H1 (cell line): ENCODE results near the gene YEATS2. TPM values are rescaled to one million over a fixed set of nuclear protein-coding genes. Genes with fewer than 3 reads are reported as not detected.

Source experiments
- CTCF ChIA-PET: fragments of 300-600 bp; sonication (Branson Sonifier 250); formaldehyde crosslinking; loops from one replicate; lab custom pipeline; 2021; ENCODE audit not compliant: partially characterized antibody; lab: Charles Lee
- POLR2A ChIA-PET: fragments of 300-600 bp; sonication (Branson Sonifier 250); formaldehyde crosslinking; loops from one replicate; lab custom pipeline; 2021; ENCODE audit warnings: inconsistent platforms; ENCODE audit not compliant: partially characterized antibody; lab: Charles Lee
- DNase-seq, 2 experiments: peaks; one replicate each; pipeline versions ENCODE4 v3.0.0 to v3.0.0-alpha.2; 2010 to 2022; ENCODE audit warnings: low spot score in 2 of 2, low read depth in 1 of 2, mixed read lengths in 1 of 2
- FAIRE-seq: peaks from 2 replicates; lab custom pipeline; 2011; peaks lifted over from hg19 to GRCh38; lab: Jason Lieb, UNC
- H2AFZ ChIP-seq: 2 replicates; pipeline ENCODE4 v1.8.1; 2012; ENCODE audit warnings: low read length, inconsistent platforms
- H2AK5ac ChIP-seq: 2 replicates; pipeline ENCODE4 v1.6.1; 2013; ENCODE audit warnings: low read depth, low read length
- H2BK120ac ChIP-seq: replicated peaks from 2 replicates; pipeline ENCODE3; 2013; ENCODE audit warnings: low read depth, low read length, inconsistent platforms
- H2BK12ac ChIP-seq: 2 replicates; pipeline ENCODE4 v1.6.1; 2013; ENCODE audit warnings: low read depth, low read length
- H2BK15ac ChIP-seq: 2 replicates; pipeline ENCODE4 v1.6.1; 2013; ENCODE audit warnings: low read length
- H2BK20ac ChIP-seq: 2 replicates; pipeline ENCODE4 v1.6.1; 2013; ENCODE audit warnings: low read length
- H2BK5ac ChIP-seq: 2 replicates; pipeline ENCODE4 v1.6.1; 2013; ENCODE audit warnings: low read depth, low read length
- H3K14ac ChIP-seq: 2 replicates; pipeline ENCODE4 v1.6.1; 2013; ENCODE audit warnings: inconsistent platforms; ENCODE audit not compliant: insufficient read length
- H3K18ac ChIP-seq: 2 replicates; pipeline ENCODE4 v1.6.1; 2013; ENCODE audit warnings: low read length; ENCODE audit errors: extremely low read depth
- H3K23ac ChIP-seq: 2 replicates; pipeline ENCODE4 v1.6.1; 2013; ENCODE audit warnings: inconsistent platforms; ENCODE audit not compliant: insufficient read length
- H3K23me2 ChIP-seq: 2 replicates; pipeline ENCODE4 v1.6.1; 2013; ENCODE audit warnings: low read depth, low read length
- H3K27ac ChIP-seq: 2 replicates; pipeline ENCODE4 v1.6.1; 2011; ENCODE audit warnings: low read depth, low read length, inconsistent platforms
- H3K27me3 ChIP-seq, 4 experiments: replicated peaks in 1 of 4; 1 replicate in 1 of 4; 2 replicates in 3 of 4; pipeline versions ENCODE4 v1.6.1 to v1.8.1; 2011 to 2013; ENCODE audit warnings: low read length in 3 of 4, mild to moderate bottlenecking in 3 of 4, inconsistent platforms in 2 of 4, mixed read lengths in 2 of 4, moderate library complexity in 1 of 4; ENCODE audit not compliant: control insufficient read depth in 3 of 4, insufficient read depth in 3 of 4; ENCODE audit errors: extremely low read depth in 1 of 4
- H3K36me3 ChIP-seq, 4 experiments: 2 replicates each; pipeline versions ENCODE4 v1.6.1 to v1.8.1; 2011 to 2013; ENCODE audit warnings: mild to moderate bottlenecking in 4 of 4, low read length in 3 of 4, moderate library complexity in 2 of 4, control low read depth in 1 of 4, inconsistent platforms in 1 of 4; ENCODE audit not compliant: insufficient read depth in 4 of 4, control insufficient read depth in 2 of 4
- H3K4ac ChIP-seq: replicated peaks from 2 replicates; pipeline ENCODE3; 2013; ENCODE audit warnings: low read length, low read depth, mixed read lengths, inconsistent platforms; ENCODE audit not compliant: insufficient read length
- H3K4me1 ChIP-seq, 4 experiments: replicated peaks in 1 of 4; 1 replicate in 1 of 4; 2 replicates in 3 of 4; pipeline versions ENCODE4 v1.6.1 to v1.8.1; 2011 to 2013; ENCODE audit warnings: low read length in 3 of 4, inconsistent platforms in 2 of 4, mixed read lengths in 1 of 4; ENCODE audit not compliant: insufficient read depth in 4 of 4, control insufficient read depth in 3 of 4
- H3K4me2 ChIP-seq, 2 experiments: 2 replicates each; pipeline versions ENCODE4 v1.6.1 to v1.8.1; 2011 to 2013; ENCODE audit warnings: low read depth in 2 of 2, low read length in 2 of 2, control low read depth in 1 of 2, inconsistent platforms in 1 of 2, mild to moderate bottlenecking in 1 of 2; ENCODE audit not compliant: insufficient read depth in 1 of 2
- H3K4me3 ChIP-seq, 4 experiments: fragments of 200-600, 300-600 bp in 1 of 4; sonication (generic), shearing (Covaris generic), sonication (Bioruptor Twin) in 1 of 4; 2 replicates each; pipeline versions ENCODE4 v1.5.1 to v1.8.1; 2011 to 2016; ENCODE audit warnings: low read length in 4 of 4, low read depth in 3 of 4, control low read depth in 2 of 4, inconsistent platforms in 2 of 4, mild to moderate bottlenecking in 2 of 4, mixed read lengths in 1 of 4, moderate library complexity in 1 of 4; ENCODE audit not compliant: insufficient read depth in 2 of 4; ENCODE audit errors: extremely low read depth in 1 of 4
- H3K56ac ChIP-seq: replicated peaks from 2 replicates; pipeline ENCODE3; 2013; ENCODE audit warnings: low read depth, mild to moderate bottlenecking, mixed read lengths, low read length, inconsistent platforms; ENCODE audit not compliant: insufficient read length
- H3K79me1 ChIP-seq: 2 replicates; pipeline ENCODE4 v1.6.1; 2013; ENCODE audit warnings: low read depth, low read length, control low read depth
- H3K79me2 ChIP-seq, 2 experiments: 2 replicates each; pipeline versions ENCODE4 v1.6.1 to v1.8.1; 2012 to 2013; ENCODE audit warnings: low read length in 2 of 2, mild to moderate bottlenecking in 2 of 2, inconsistent platforms in 1 of 2; ENCODE audit not compliant: insufficient read depth in 2 of 2, control insufficient read depth in 1 of 2
- H3K9ac ChIP-seq, 4 experiments: replicated peaks in 1 of 4; 1 replicate in 1 of 4; 2 replicates in 3 of 4; pipeline versions ENCODE4 v1.6.1 to v1.8.1; 2011 to 2013; ENCODE audit warnings: low read depth in 3 of 4, low read length in 3 of 4, control low read depth in 2 of 4, mild to moderate bottlenecking in 2 of 4, moderate library complexity in 2 of 4, inconsistent platforms in 1 of 4; ENCODE audit errors: extremely low read depth in 1 of 4
- H3K9me3 ChIP-seq, 2 experiments: 2 replicates each; pipeline versions ENCODE4 v1.6.1 to v1.8.1; 2012 to 2013; ENCODE audit warnings: mild to moderate bottlenecking in 2 of 2, moderate library complexity in 2 of 2, control low read depth in 1 of 2, inconsistent platforms in 1 of 2, low read depth in 1 of 2, low read length in 1 of 2, mixed read lengths in 1 of 2; ENCODE audit not compliant: insufficient read depth in 2 of 2
- H4K20me1 ChIP-seq, 2 experiments: replicated peaks in 1 of 2; 2 replicates each; pipeline versions ENCODE3 to v1.8.1; 2011 to 2013; ENCODE audit warnings: inconsistent platforms in 2 of 2, low read length in 2 of 2, mild to moderate bottlenecking in 1 of 2; ENCODE audit not compliant: insufficient read depth in 2 of 2, control insufficient read depth in 1 of 2
- H4K5ac ChIP-seq: 2 replicates; pipeline ENCODE4 v1.6.1; 2013; ENCODE audit warnings: low read length, low read depth, mixed read lengths, inconsistent platforms; ENCODE audit not compliant: insufficient read length
- H4K8ac ChIP-seq: 2 replicates; pipeline ENCODE4 v1.8.0; 2013; ENCODE audit warnings: mild to moderate bottlenecking, moderate library complexity, low read length, inconsistent platforms; ENCODE audit not compliant: insufficient read depth; ENCODE audit errors: extremely low read depth
- H4K91ac ChIP-seq: replicated peaks from 2 replicates; pipeline ENCODE3; 2013; ENCODE audit warnings: low read length, mixed read lengths, inconsistent platforms; ENCODE audit not compliant: insufficient read length
- ASH2L ChIP-seq: fragments of 200-600, 300-600 bp; sonication (generic); IDR thresholded peaks from one replicate; pipeline ENCODE4 v1.7.1; 2017; ENCODE audit warnings: low read length
- CHD1 ChIP-seq: IDR thresholded peaks from 2 replicates; pipeline ENCODE4 v1.6.1; 2012; ENCODE audit warnings: low read depth, low read length, improper control_type of control experiment
- EP300 ChIP-seq, 2 experiments: IDR thresholded peaks; 1 replicate in 1 of 2; 2 replicates in 1 of 2; pipeline ENCODE4 v1.6.1; 2011 to 2012; ENCODE audit warnings: low read depth in 2 of 2, low read length in 2 of 2, mild to moderate bottlenecking in 2 of 2, borderline replicate concordance in 1 of 2, inconsistent platforms in 1 of 2, moderate library complexity in 1 of 2
- HDAC6 ChIP-seq: IDR thresholded peaks from one replicate; pipeline ENCODE4 v1.7.1; 2012; ENCODE audit warnings: low read depth, mild to moderate bottlenecking, inconsistent platforms, low read length, moderate library complexity
- KDM4A ChIP-seq: IDR thresholded peaks from one replicate; pipeline ENCODE4 v1.7.1; 2012; ENCODE audit warnings: low read depth, mild to moderate bottlenecking, moderate library complexity, low read length, inconsistent platforms; ENCODE audit not compliant: severe bottlenecking
- NANOG ChIP-seq: IDR thresholded peaks from 2 replicates; pipeline ENCODE4 v1.6.1; 2011; ENCODE audit warnings: low read length, low read depth, mild to moderate bottlenecking, inconsistent platforms; ENCODE audit not compliant: insufficient read depth, poor library complexity, severe bottlenecking
- SIX5 ChIP-seq: IDR thresholded peaks from 2 replicates; pipeline ENCODE4 v1.6.1; 2011; ENCODE audit warnings: mild to moderate bottlenecking, low read depth, low read length
- YY1 ChIP-seq: IDR thresholded peaks from 2 replicates; pipeline ENCODE4 v1.6.1; 2011; ENCODE audit warnings: low read depth, mild to moderate bottlenecking, low read length
- WGBS, 2 experiments: shearing (Covaris generic) in 1 of 2; methylation state at CpG; one replicate each; pipeline versions ENCODE4 v1.1.6 to v1.1.7; 2013 to 2015; ENCODE audit warnings: low lambda C conversion rate in 2 of 2, mixed read lengths in 2 of 2, inconsistent platforms in 1 of 2, low coverage in 1 of 2, missing lambda C conversion rate in 1 of 2; ENCODE audit not compliant: insufficient replicate concordance in 2 of 2, insufficient coverage in 1 of 2, insufficient read length in 1 of 2; ENCODE audit errors: extremely low coverage in 1 of 2, missing lambda C conversion rate in 1 of 2; 5-methylcytosine and 5-hydroxymethylcytosine counted together
- polyA plus RNA-seq, 7 experiments: library from polyadenylated mRNA; depleted of rRNA in 3 of 7; stranded (reverse) in 5 of 7; unstranded in 2 of 7; fragments of >200 nt in 5 of 7; fragments of 200-250 nt in 2 of 7; gene quantifications; 1 replicate in 5 of 7; 2 replicates in 1 of 7; 4 replicates in 1 of 7; pipeline versions ENCODE4 v1.2.1 to v1.2.3, GENCODE V29; 2011 to 2013; ENCODE audit warnings: missing spikeins in 2 of 7, mixed read lengths in 2 of 7
- total RNA-seq: library from RNA; stranded (reverse); fragmentation: NEBNext Ultra II Directional; extraction: Animal tissue kit (Norgen Biotek cat#: 25700); gene quantifications from 2 replicates; pipeline ENCODE4 v1.2.1, GENCODE V29; 2021

Gene YEATS2
- total and polyA plus RNA-seq, 2 of the 8 experiments (the other 6 are each of a cell fraction or from before 2014, with no cell fraction given), result 35.3 to 53.7 TPM

DNA sequence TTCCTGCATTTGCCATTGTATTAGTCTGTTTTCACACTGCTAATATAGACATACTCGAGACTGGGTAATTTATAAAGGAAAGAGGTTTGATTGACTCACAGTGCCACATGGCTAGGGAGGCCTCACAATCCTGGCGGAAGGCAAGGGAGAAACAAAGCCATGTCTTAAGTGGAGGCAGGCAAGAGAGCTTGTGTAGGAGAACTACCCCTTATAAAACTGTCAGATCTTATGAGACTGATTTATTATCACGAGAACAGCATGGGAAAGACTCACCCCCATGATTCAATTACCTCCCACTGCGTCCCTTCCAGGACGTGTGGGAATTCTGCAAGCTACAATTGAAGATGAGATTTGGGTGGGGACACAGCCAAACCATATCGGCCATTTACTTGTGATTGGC, 27.8 kb downstream of the YEATS2 start:
- Histone ChIP-seq H3K4me2 (no peak overlapping the region), H3K56ac (no peak overlapping the region), H3K4me3 (no peak overlapping the region), H3K18ac (no peak overlapping the region), H4K8ac (no peak overlapping the region), H3K9ac (no peak overlapping the region), H3K27me3 (no peaks in the 10 kb centered on the region), H2AFZ (no peak overlapping the region), H2BK15ac (no peak overlapping the region), H4K20me1 (peaks cover 0 to 2% of the 10 kb centered on the region in 2 experiments), H3K36me3 (peaks cover 18 to 86% (median 56%) of the 10 kb centered on the region in 4 experiments), H4K91ac (no peak overlapping the region), H2BK5ac (no peak overlapping the region), H2BK12ac (no peak overlapping the region), H2BK20ac (no peak overlapping the region), H3K9me3 (no peaks in the 10 kb centered on the region), H4K5ac (no peak overlapping the region), H3K23me2 (no peaks in the 10 kb centered on the region), H2AK5ac (no peak overlapping the region), H3K4me1 (no peaks in the 10 kb centered on the region), H2BK120ac (no peak overlapping the region), H3K14ac (no peak overlapping the region), H3K27ac (no peak overlapping the region), H3K4ac (no peak overlapping the region), H3K79me2 (no peaks in the 10 kb centered on the region; a peak in 1 of 4 replicates), H3K79me1 (no peaks in the 10 kb centered on the region), H3K23ac (no peak overlapping the region)
- ChIA-PET CTCF (no interaction called here), POLR2A (no interaction called here)
- no peak for DNase-seq
- FAIRE-seq, result no peak
- WGBS, 2 experiments, result 72% methylated on average over 6 of the region's 6 CpGs; no CpG with 5 or more reads in 1 of the 2 experiments
- TF ChIP-seq NANOG (no peak), CHD1 (no peak), ASH2L (no peak), HDAC6 (no peak), KDM4A (no peak), SIX5 (no peak), YY1 (no peak), EP300 (IDR thresholded peaks at IDR 0.05; ENCODE audit: borderline replicate concordance in 1 of 2, low read depth in 2 of 2, low read length in 2 of 2) (no peak)
